Effector memory CD8-positive, alpha-beta T cell (primary cell): ENCODE results near the gene CCDC33.

Experiments used
- ATAC-seq: fragments of 150-1000 bp; cut with Tn5 transposase; replicated peaks from 2 replicates; pipeline ENCODE4 v1.10.0; 2021; ENCODE audit warnings: mild to moderate bottlenecking, moderate library complexity
- DNase-seq, 3 experiments: peaks; one replicate each; pipeline ENCODE4 v3.0.0; 2021
- H3K27ac Mint-ChIP-seq, 2 donors: one replicate each; pipeline ENCODE4 v1.8.0; 2022; ENCODE audit warnings: mild to moderate bottlenecking in 2 of 2, mixed read lengths in 2 of 2, moderate library complexity in 2 of 2
- H3K27me3 Mint-ChIP-seq, 2 donors: one replicate each; pipeline ENCODE4 v1.8.0; 2022; ENCODE audit warnings: mixed read lengths in 2 of 2
- H3K36me3 Mint-ChIP-seq: one replicate; pipeline ENCODE4 v1.8.0; 2022; ENCODE audit warnings: mild to moderate bottlenecking, moderate library complexity, mixed read lengths; ENCODE audit not compliant: insufficient read depth
- H3K4me1 Mint-ChIP-seq, 2 donors: one replicate each; pipeline ENCODE4 v1.8.0; 2022; ENCODE audit warnings: low read depth in 2 of 2, mixed read lengths in 2 of 2
- H3K4me3 Mint-ChIP-seq, 2 donors: one replicate each; pipeline ENCODE4 v1.8.0; 2022; ENCODE audit warnings: mild to moderate bottlenecking in 2 of 2, mixed read lengths in 2 of 2, moderate library complexity in 2 of 2
- H3K9me3 Mint-ChIP-seq, 2 donors: one replicate each; pipeline ENCODE4 v1.8.0; 2022; ENCODE audit warnings: mixed read lengths in 2 of 2

CCDC33 gene

GRCh38 chr15:74278207-74278606 is 42.1 kb downstream of the CCDC33 start:
- Mint-ChIP-seq H3K9me3 (no peaks in the 10 kb centered on the region), H3K4me3 (no peak overlapping the region), H3K27ac (no peak overlapping the region), H3K36me3 (no peaks in the 10 kb centered on the region), H3K27me3 (peaks cover 64 to 84% of the 10 kb centered on the region in 2 donors), H3K4me1 (peaks cover 0 to 1% of the 10 kb centered on the region in 2 donors)
- no peak for DNase-seq
- no peak for ATAC-seq

GRCh38 chr15:74281147-74282133 is 45.3 kb downstream of the CCDC33 start:
- DNase-seq (no peak), ATAC-seq (no peak)
- Mint-ChIP-seq H3K27me3 (peaks cover 60 to 93% of the 10 kb centered on the region in 2 donors), H3K4me3 (no peak overlapping the region), H3K4me1 (peaks cover 0 to 1% of the 10 kb centered on the region in 2 donors), H3K36me3 (no peaks in the 10 kb centered on the region), H3K9me3 (no peaks in the 10 kb centered on the region), H3K27ac (no peak overlapping the region)

GRCh38 chr15:74283368-74283767 is 47.2 kb downstream of the CCDC33 start:
- Mint-ChIP-seq H3K27me3 (peaks cover 57 to 92% of the 10 kb centered on the region in 2 donors), H3K36me3 (no peaks in the 10 kb centered on the region), H3K4me3 (no peak overlapping the region), H3K27ac (no peak overlapping the region), H3K4me1 (no peaks in the 10 kb centered on the region), H3K9me3 (no peaks in the 10 kb centered on the region)
- no peak for DNase-seq
- ATAC-seq, result no peak

GRCh38 chr15:74289671-74290070 is 53.5 kb downstream of the CCDC33 start:
- no peaks in the 10 kb centered on the region for H3K9me3 Mint-ChIP-seq
- H3K36me3 Mint-ChIP-seq, result no peaks in the 10 kb centered on the region
- ATAC-seq, result no peak
- H3K27ac Mint-ChIP-seq, result no peak overlapping the region
- no peak overlapping the region for H3K4me3 Mint-ChIP-seq
- peaks cover 0 to 2% of the 10 kb centered on the region in 2 donors for H3K4me1 Mint-ChIP-seq
- H3K27me3 Mint-ChIP-seq, result peaks cover 40 to 84% of the 10 kb centered on the region in 2 donors
- DNase-seq, result no peak

- DNase-seq (no peak), ATAC-seq (no peak)
- H3K4me1 Mint-ChIP-seq, result peaks cover 0 to 2% of the 10 kb centered on the region in 2 donors
- peaks cover 44 to 80% of the 10 kb centered on the region in 2 donors for H3K27me3 Mint-ChIP-seq
- H3K9me3 Mint-ChIP-seq, result no peaks in the 10 kb centered on the region
- H3K4me3 Mint-ChIP-seq, result no peak overlapping the region
- no peaks in the 10 kb centered on the region for H3K36me3 Mint-ChIP-seq
- no peak overlapping the region for H3K27ac Mint-ChIP-seq
Measured at GRCh38 chr15:74290645-74291044, 54.5 kb downstream of the CCDC33 start.

GRCh38 chr15:74291101-74292071 is 55.3 kb downstream of the CCDC33 start:
- DNase-seq, result peak; percentile 50 to 60 (median 53)

GRCh38 chr15:74293021-74293810 is 57.1 kb downstream of the CCDC33 start:
- Mint-ChIP-seq H3K36me3 (no peaks in the 10 kb centered on the region), H3K4me3 (no peak overlapping the region), H3K9me3 (no peaks in the 10 kb centered on the region), H3K27ac (no peak overlapping the region), H3K4me1 (peaks cover 0 to 2% of the 10 kb centered on the region in 2 donors), H3K27me3 (peaks cover 33 to 63% of the 10 kb centered on the region in 2 donors)
- DNase-seq, result no peak
- ATAC-seq, result no peak

More at GRCh38 chr15:74291101-74292071, 55.3 kb downstream of the CCDC33 start:
- Mint-ChIP-seq H3K27me3 (peaks cover 43 to 73% of the 10 kb centered on the region in 2 donors), H3K27ac (no peak overlapping the region), H3K4me1 (peaks cover 0 to 2% of the 10 kb centered on the region in 2 donors), H3K9me3 (no peaks in the 10 kb centered on the region), H3K4me3 (no peak overlapping the region), H3K36me3 (no peaks in the 10 kb centered on the region)
- peak; percentile 42 for ATAC-seq

GRCh38 chr15:74294010-74294409 is 57.9 kb downstream of the CCDC33 start:
- no peak for ATAC-seq
- H3K4me3 Mint-ChIP-seq, result no peak overlapping the region
- H3K9me3 Mint-ChIP-seq, result no peaks in the 10 kb centered on the region
- peaks cover 25 to 59% of the 10 kb centered on the region in 2 donors for H3K27me3 Mint-ChIP-seq
- peaks cover 3% of the 10 kb centered on the region for H3K36me3 Mint-ChIP-seq
- no peak overlapping the region for H3K27ac Mint-ChIP-seq
- H3K4me1 Mint-ChIP-seq, result peaks cover 0 to 2% of the 10 kb centered on the region in 2 donors
- no peak for DNase-seq

- ATAC-seq (no peak), DNase-seq (no peak)
- Mint-ChIP-seq H3K4me3 (no peak overlapping the region), H3K4me1 (peaks cover 0 to 2% of the 10 kb centered on the region in 2 donors), H3K27me3 (peaks cover 35 to 56% of the 10 kb centered on the region in 2 donors), H3K27ac (no peak overlapping the region), H3K36me3 (peaks cover 5% of the 10 kb centered on the region), H3K9me3 (no peaks in the 10 kb centered on the region)
Measured at GRCh38 chr15:74295800-74296199, 59.7 kb downstream of the CCDC33 start.

- Mint-ChIP-seq H3K9me3 (no peaks in the 10 kb centered on the region), H3K4me1 (no peaks in the 10 kb centered on the region), H3K27ac (no peak overlapping the region), H3K4me3 (no peak overlapping the region), H3K36me3 (peaks cover 5% of the 10 kb centered on the region), H3K27me3 (peaks cover 46 to 60% of the 10 kb centered on the region in 2 donors)
- ATAC-seq (no peak), DNase-seq (no peak)
Measured at GRCh38 chr15:74297887-74298286, 61.8 kb downstream of the CCDC33 start.

- Mint-ChIP-seq H3K9me3 (no peaks in the 10 kb centered on the region), H3K27me3 (peaks cover 61 to 73% of the 10 kb centered on the region in 2 donors), H3K36me3 (peaks cover 5% of the 10 kb centered on the region), H3K4me1 (no peaks in the 10 kb centered on the region), H3K4me3 (no peak overlapping the region), H3K27ac (no peak overlapping the region)
- no peak for ATAC-seq
- DNase-seq, result no peak
Measured at GRCh38 chr15:74300057-74300795, 64.1 kb downstream of the CCDC33 start.
